Left ventricle myocardium inferior (tissue), 1 donor: ENCODE measurements around the gene OR6B2. TPM values are rescaled to one million over a fixed set of nuclear protein-coding genes. Genes with fewer than 3 reads are reported as not detected.

ENCODE experiments used
- DNase-seq: peaks from one replicate; pipeline ENCODE4 v3.0.0-alpha.2; 2020
- H3K27ac ChIP-seq: fragments of 200-600 bp; replicated peaks from 2 replicates; pipeline ENCODE4 v1.8.0; 2021
- H3K27me3 ChIP-seq: fragments of 200-600 bp; 2 replicates; pipeline ENCODE4 v1.8.0; 2021; ENCODE audit warnings: low read depth
- H3K36me3 ChIP-seq: fragments of 200-600 bp; 2 replicates; pipeline ENCODE4 v1.8.0; 2021
- H3K4me1 ChIP-seq: fragments of 200-600 bp; 2 replicates; pipeline ENCODE4 v1.8.0; 2021
- H3K4me3 ChIP-seq: fragments of 200-600 bp; 2 replicates; pipeline ENCODE4 v1.8.0; 2021; ENCODE audit warnings: mild to moderate bottlenecking, moderate library complexity
- H3K9me3 ChIP-seq: fragments of 200-600 bp; replicated peaks from 2 replicates; pipeline ENCODE4 v1.8.0; 2021
- intact Hi-C: fragments of 100-400 bp; cut with micrococcal nuclease; formaldehyde crosslinking; loops from one replicate; pipeline ENCODE4 v1.11.0; 2022
- total RNA-seq: library from RNA; stranded (reverse); fragmentation: NEBNext Ultra II Directional; extraction: Animal tissue kit (Norgen Biotek cat#: 25700); gene quantifications from one replicate; pipeline ENCODE4 v1.2.1, GENCODE V29; 2021
- TF ChIP-seq, protein P1 (sequence below): fragments of 200-600 bp; IDR thresholded peaks from 2 replicates; pipeline ENCODE4 v1.8.0; 2021; ENCODE audit warnings: antibody characterized with exemption, mild to moderate bottlenecking, borderline replicate concordance
- donor health status: DM: no; HTN: yes; CAD: no; lungs with severe emphysema.

OR6B2 gene
- total RNA-seq, 1 donor from 2014 or later, result not detected

GRCh38 chr2:239990966-239991365, 39.3 kb downstream of the OR6B2 start:
- TF ChIP-seq, protein P1, sequence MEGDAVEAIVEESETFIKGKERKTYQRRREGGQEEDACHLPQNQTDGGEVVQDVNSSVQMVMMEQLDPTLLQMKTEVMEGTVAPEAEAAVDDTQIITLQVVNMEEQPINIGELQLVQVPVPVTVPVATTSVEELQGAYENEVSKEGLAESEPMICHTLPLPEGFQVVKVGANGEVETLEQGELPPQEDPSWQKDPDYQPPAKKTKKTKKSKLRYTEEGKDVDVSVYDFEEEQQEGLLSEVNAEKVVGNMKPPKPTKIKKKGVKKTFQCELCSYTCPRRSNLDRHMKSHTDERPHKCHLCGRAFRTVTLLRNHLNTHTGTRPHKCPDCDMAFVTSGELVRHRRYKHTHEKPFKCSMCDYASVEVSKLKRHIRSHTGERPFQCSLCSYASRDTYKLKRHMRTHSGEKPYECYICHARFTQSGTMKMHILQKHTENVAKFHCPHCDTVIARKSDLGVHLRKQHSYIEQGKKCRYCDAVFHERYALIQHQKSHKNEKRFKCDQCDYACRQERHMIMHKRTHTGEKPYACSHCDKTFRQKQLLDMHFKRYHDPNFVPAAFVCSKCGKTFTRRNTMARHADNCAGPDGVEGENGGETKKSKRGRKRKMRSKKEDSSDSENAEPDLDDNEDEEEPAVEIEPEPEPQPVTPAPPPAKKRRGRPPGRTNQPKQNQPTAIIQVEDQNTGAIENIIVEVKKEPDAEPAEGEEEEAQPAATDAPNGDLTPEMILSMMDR, result no peak
- intact Hi-C loops, result no loop called here
- DNase-seq, result no peak
- no peaks in the 10 kb centered on the region for H3K4me1 ChIP-seq
- no peaks in the 10 kb centered on the region for H3K27me3 ChIP-seq
- no peaks in the 10 kb centered on the region for H3K9me3 ChIP-seq
- no peak overlapping the region for H3K27ac ChIP-seq
- H3K4me3 ChIP-seq, result no peak overlapping the region
- H3K36me3 ChIP-seq, result peaks cover 72% of the 10 kb centered on the region

GRCh38 chr2:239985356-239985755, 44.9 kb downstream of the OR6B2 start:
- TF ChIP-seq, protein P1, result no peak
- H3K27ac ChIP-seq, result no peak overlapping the region
- H3K27me3 ChIP-seq, result no peaks in the 10 kb centered on the region
- H3K4me1 ChIP-seq, result no peaks in the 10 kb centered on the region
- peaks cover 71% of the 10 kb centered on the region for H3K36me3 ChIP-seq
- intact Hi-C loops, result no loop called here
- DNase-seq, result no peak
- no peaks in the 10 kb centered on the region for H3K9me3 ChIP-seq
- no peak overlapping the region for H3K4me3 ChIP-seq

- TF ChIP-seq, protein P1, result no peak
- Histone ChIP-seq H3K4me3 (no peak overlapping the region), H3K36me3 (peaks cover 69% of the 10 kb centered on the region), H3K27me3 (no peaks in the 10 kb centered on the region), H3K4me1 (no peaks in the 10 kb centered on the region), H3K27ac (no peak overlapping the region), H3K9me3 (no peaks in the 10 kb centered on the region)
- intact Hi-C loops, result no loop called here
- DNase-seq, result no peak
Observed at GRCh38 chr2:239984421-239985194, 45.6 kb downstream of the OR6B2 start.

DNA sequence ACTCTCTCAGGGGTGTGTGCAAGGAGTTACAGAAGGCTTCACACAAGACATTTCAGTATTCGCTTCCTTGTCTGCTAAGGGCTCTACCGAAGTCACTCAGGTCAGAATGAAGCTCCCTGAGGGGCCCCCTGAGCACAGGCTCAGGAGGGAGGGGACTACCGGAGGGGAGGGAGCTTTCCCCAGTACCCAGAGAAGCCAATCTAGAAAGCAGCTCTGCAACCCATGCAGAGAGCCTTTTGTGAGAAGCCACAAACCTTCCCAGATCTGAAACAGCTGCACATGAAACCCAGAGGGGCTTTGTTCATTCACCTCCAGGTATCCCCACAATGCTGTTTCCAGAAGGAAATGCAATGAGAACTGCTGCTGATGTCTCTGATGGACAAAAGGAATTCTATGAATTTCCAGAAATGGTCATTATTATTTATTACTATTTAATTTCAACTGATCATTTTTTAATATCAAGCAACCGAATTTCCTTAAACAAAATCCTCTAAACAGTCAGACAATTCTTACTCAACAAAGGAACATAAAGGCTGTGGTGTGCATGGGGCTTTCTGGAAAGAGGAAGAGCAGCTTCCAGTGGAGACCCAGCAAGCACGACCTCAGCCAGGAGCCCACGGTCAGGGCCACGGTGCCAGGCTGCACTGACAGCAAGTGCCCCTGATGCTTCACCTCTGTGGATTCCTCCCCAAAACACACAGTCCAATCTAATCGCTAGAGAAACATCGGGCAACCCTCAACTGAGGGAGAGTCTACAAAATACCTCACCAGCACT, 47.0 kb downstream of the OR6B2 start:
- Histone ChIP-seq H3K27ac (no peak overlapping the region), H3K36me3 (peaks cover 62% of the 10 kb centered on the region), H3K4me3 (no peak overlapping the region), H3K27me3 (no peaks in the 10 kb centered on the region), H3K4me1 (no peaks in the 10 kb centered on the region), H3K9me3 (no peaks in the 10 kb centered on the region)
- intact Hi-C loops, result no loop called here
- DNase-seq, result no peak
- TF ChIP-seq, protein P1, result no peak

Other genes with a start within 250 kb of the OR6B2 start
- gene NDUFA10, start 5.1 kb downstream of the OR6B2 start, total RNA-seq, result 412 TPM
- not detected for gene OR6B3, start 23.1 kb upstream of the OR6B2 start, total RNA-seq
- 190 TPM for gene COPS9, start 105.9 kb upstream of the OR6B2 start, total RNA-seq
- not detected for gene OTOS, start 110.2 kb upstream of the OR6B2 start, total RNA-seq